GM18511 (cell line): ENCODE results near the gene SLC7A6OS.
A peak's percentile ranks its signal among the peaks of the same experiment; 100 is the strongest.

ENCODE experiments used
- ATAC-seq: cut with Tn5 transposase; IDR thresholded peaks from one replicate; pipeline ENCODE4 v1.9.1; 2021; ENCODE audit warnings: mild to moderate bottlenecking, moderate library complexity; ENCODE audit not compliant: unreplicated experiment

The SLC7A6OS gene

GRCh38 chr16:68310774-68311511, at the start of gene SLC7A6OS, which contains the start of gene PRMT7:
Gene SLC7A6OS (minus strand): TSS chr16:68310946. CDS start chr16:68310926, 20 bp downstream.
Gene PRMT7 (plus strand): TSS chr16:68311019. CDS start chr16:68315980, 4,961 bp downstream.
- ATAC-seq: peak; percentile 99

GRCh38 chr16:68359398-68360191, 48.8 kb upstream of the SLC7A6OS start:
- no peak for ATAC-seq

- ATAC-seq: no peak
These were observed 48.2 kb upstream of the SLC7A6OS start for GRCh38 chr16:68358951-68359350.

- ATAC-seq: no peak
These were observed 47.2 kb upstream of the SLC7A6OS start for GRCh38 chr16:68357923-68358322.

- ATAC-seq: no peak
These were observed 46.8 kb upstream of the SLC7A6OS start for GRCh38 chr16:68357521-68357922.

- no peak for ATAC-seq
These were observed 46.2 kb upstream of the SLC7A6OS start for GRCh38 chr16:68356919-68357286.

DNA sequence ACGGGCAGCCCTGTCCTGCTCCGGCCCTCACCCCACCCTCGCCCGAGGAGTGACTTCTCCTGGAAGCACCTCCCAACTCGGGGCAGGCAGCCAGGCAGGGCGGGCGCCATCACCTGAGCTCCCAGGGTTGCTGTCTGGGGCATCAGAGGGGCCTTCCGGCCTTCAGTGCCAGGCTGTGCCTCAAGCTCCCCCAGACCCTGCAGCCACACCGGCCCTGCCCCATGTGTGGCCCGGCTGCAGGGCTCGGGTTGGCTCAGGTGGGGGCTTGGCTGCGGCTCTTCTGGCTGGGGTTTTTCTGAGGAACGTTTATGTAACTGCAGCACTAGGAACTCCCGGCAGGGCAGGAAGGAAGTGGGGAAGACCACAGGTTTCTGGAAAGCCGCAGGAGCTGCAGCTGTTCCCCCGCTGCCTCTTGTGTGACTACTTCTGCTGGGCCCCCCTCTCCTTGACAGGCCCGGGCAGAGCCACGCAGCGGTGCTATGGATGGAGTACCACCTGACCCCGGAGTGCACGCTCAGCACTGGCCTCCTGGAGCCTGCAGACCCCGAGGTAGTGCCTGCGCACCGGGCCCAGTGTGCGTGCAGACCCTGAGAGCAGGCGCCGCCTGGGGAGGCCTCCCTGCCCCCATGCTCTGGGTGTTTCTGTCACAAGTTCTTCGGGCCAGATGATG, 45.6 kb upstream of the SLC7A6OS start:
- ATAC-seq: peak; percentile 80

- ATAC-seq: peak; percentile 21
These were observed 44.9 kb upstream of the SLC7A6OS start for GRCh38 chr16:68355447-68356248.

DNA sequence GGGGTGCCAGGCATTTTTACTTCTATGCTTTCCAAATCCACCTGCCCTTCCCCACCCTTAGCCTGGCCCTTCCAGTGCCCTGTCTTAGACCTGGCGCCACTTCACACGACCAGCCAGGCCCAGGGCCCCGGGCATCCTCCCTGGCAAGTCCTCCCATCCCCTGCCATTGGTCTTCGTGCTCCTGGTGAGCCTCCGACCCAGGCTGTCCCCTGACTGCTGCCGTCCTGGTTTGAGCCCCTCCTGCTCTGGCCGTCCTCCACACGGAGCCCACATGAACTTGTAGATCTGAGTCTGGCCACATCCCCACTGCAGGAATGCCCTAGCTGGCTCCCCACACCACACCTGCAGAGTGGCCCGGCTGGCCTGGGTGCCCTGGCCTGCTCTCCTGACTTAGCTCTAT, 44.1 kb upstream of the SLC7A6OS start:
- ATAC-seq: no peak

DNA sequence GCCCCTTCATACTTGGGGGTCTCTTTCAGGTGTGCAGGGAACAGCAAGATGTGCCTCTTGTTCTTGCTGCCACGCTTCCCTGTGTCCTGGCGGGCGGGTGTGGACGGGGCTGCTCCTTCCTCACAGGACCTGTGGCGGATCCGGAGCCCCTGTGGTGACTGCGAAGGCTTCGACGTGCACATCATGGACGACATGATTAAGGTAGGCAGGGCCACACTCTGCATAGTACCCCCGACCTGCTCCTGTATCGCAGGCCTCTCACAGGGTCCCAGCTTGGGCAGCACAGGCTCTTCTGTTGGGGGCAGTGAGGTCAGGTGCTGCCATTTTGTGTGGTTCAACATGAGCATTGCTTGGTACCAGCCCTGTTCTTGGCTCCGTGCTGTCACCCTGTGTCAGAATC, 42.6 kb upstream of the SLC7A6OS start:
- ATAC-seq: no peak

- ATAC-seq: no peak
These were observed 41.3 kb upstream of the SLC7A6OS start for GRCh38 chr16:68351991-68352431.

GRCh38 chr16:68351463-68351862, 40.7 kb upstream of the SLC7A6OS start:
- no peak for ATAC-seq

GRCh38 chr16:68350813-68351350, 40.1 kb upstream of the SLC7A6OS start:
- no peak for ATAC-seq

DNA sequence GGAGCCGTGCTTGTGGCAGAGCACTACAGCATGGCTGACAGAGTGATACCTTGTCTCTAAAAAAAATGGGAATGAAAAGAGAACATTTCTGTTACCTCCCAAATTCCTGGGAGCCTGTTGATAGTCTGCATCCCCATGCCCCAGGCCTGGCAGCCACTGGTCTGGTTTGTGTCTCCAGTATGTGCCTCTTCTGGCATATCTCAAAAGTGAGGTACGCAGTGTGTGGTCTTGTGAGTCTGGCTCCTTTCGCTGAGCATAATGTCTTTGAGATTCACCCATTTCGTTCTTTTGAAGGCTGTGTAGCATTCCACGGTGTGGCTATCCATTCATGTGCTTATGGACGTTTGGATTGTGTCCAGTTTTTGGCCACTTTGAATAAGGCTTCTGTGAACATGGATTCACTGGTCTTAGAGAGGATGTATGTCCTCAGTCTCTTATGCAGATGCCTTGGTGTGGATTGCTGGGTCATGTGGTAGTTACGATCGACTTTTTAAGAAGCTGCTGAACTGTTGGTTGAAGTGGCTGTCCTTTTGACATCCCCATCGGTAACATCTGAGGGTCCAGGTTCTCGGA, 39.2 kb upstream of the SLC7A6OS start:
- no peak for ATAC-seq

GRCh38 chr16:68348639-68349445, 38.1 kb upstream of the SLC7A6OS start:
- no peak for ATAC-seq

DNA sequence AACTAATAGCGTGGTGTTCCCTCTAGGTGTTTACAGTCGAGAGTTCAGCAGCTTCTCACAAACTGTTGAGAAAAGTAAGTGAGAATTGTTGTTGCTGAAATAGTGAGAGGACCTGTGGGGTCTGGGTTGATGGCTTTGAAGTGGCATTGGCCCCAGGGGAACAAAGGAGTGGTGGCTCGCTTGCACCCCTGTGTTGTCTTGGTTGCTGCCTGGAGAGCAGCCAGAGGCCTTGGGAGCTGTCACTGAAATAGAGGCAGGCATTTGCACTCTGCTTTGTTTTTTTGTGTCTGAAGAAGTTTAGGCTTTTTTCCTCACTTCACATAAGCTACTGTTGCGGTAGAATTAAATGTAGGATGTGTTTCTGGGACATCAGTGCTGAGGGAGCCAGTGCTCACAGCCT, 36.9 kb upstream of the SLC7A6OS start:
- no peak for ATAC-seq

GRCh38 chr16:68346892-68347480, 36.2 kb upstream of the SLC7A6OS start:
- ATAC-seq: no peak

DNA sequence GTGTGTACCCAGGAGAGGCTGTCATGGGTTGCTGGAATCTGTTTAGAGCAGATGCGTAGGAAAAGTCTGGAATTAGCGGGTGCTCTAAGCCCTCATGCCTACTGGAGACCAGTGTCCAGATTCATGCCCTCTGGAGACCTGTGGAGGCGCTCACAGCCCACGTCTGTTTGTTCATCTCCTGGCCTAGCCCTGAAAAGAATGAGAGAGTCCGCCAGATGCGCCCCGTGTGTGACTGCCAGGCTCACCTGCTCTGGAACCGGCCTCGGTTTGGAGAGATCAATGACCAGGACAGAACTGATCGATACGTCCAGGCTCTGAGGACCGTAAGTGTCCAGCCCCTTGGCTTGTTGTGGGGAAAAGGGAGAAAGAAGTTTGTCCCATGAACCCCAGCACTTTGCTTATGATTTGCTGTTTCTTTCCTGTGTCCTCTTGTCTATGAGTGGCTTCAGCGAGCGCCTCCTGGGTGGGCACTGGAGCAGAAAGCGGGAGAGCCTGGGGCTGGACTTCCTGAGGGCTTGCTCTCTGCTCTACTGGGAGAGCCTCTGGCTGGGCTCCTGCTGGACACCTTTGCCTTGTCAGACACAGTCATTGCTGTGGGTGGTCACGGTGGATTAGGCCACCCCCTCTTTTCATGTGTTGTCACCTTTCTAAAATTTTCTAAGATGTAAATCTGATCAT, 35.4 kb upstream of the SLC7A6OS start:
- no peak for ATAC-seq
